Stimulated activated CD4-positive, alpha-beta T cell treated with anti-CD3 and anti-CD28 coated beads, TNF-alpha, amount 100 ng/mL, for 48 hours (primary cell): Measurements from ENCODE around the gene VPS52.
A peak's percentile ranks its signal among the peaks of the same experiment; 100 is the strongest.
"Not testable (repeated sequence)": the region's sequence is repeated elsewhere in the genome, so short reads cannot be mapped to it uniquely, and the experiment has no call there.

ENCODE experiments used
- DNase-seq, 3 donors: peaks; one replicate each; pipeline ENCODE4 v3.0.0-alpha.2; 2020; ENCODE audit warnings: low read depth in 3 of 3

VPS52 gene

GRCh38 chr6:33280539-33280938 lies 8.9 kb upstream of the VPS52 start:
- DNase-seq = no peak

- no peak for DNase-seq
Measured at GRCh38 chr6:33279971-33280511, 8.4 kb upstream of the VPS52 start.

- no peak for DNase-seq
Measured at GRCh38 chr6:33279257-33279695, 7.6 kb upstream of the VPS52 start.

- DNase-seq = no peak
Measured at GRCh38 chr6:33278810-33279209, 7.1 kb upstream of the VPS52 start.

- no peak for DNase-seq
Measured at GRCh38 chr6:33278392-33278741, 6.7 kb upstream of the VPS52 start.

- no peak for DNase-seq
Measured at GRCh38 chr6:33277663-33278391, 6.2 kb upstream of the VPS52 start.

- peak; percentile 65 to 75 (median 68) for DNase-seq
Measured at GRCh38 chr6:33276864-33277662, 5.4 kb upstream of the VPS52 start, which contains the start of gene B3GALT4. B3GALT4 (plus strand) TSS chr6:33277123; CDS start chr6:33277420, 297 bp downstream.

- no peak for DNase-seq
Measured at GRCh38 chr6:33276581-33276863, 4.8 kb upstream of the VPS52 start.

GRCh38 chr6:33275795-33276580 lies 4.3 kb upstream of the VPS52 start:
- not testable (repeated sequence) for DNase-seq

GRCh38 chr6:33273924-33274902 lies 2.5 kb upstream of the VPS52 start:
- DNase-seq = no peak

- no peak for DNase-seq
Measured at GRCh38 chr6:33273129-33273923, 1.6 kb upstream of the VPS52 start.

- DNase-seq = no peak
Measured at GRCh38 chr6:33272275-33273128, 826 bp upstream of the VPS52 start.

GRCh38 chr6:33271117-33271467 lies 584 bp downstream of the VPS52 start:
- DNase-seq = no peak

GRCh38 chr6:33264015-33264414 lies 7.7 kb downstream of the VPS52 start:
- no peak for DNase-seq

GRCh38 chr6:33262490-33262889 lies 9.2 kb downstream of the VPS52 start:
- DNase-seq = not testable (repeated sequence)

- DNase-seq = no peak
Measured at GRCh38 chr6:33259032-33259431, 12.6 kb downstream of the VPS52 start.

GRCh38 chr6:33254591-33254990 lies 17.1 kb downstream of the VPS52 start:
- DNase-seq = no peak

- DNase-seq = no peak
Measured at GRCh38 chr6:33252759-33253158, 18.9 kb downstream of the VPS52 start.

- no peak for DNase-seq
Measured at GRCh38 chr6:33251395-33252012, 20.2 kb downstream of the VPS52 start.
